HPDE6-E6E7 (cell line): ENCODE data around the gene UNKL.
A peak's percentile ranks its signal among the peaks of the same experiment; 100 is the strongest.

Experiments used
- DNase-seq: peaks from one replicate; pipeline ENCODE4 v3.0.0; 2011; ENCODE audit warnings: missing footprints; ENCODE audit errors: extremely low spot score

UNKL gene

DNA sequence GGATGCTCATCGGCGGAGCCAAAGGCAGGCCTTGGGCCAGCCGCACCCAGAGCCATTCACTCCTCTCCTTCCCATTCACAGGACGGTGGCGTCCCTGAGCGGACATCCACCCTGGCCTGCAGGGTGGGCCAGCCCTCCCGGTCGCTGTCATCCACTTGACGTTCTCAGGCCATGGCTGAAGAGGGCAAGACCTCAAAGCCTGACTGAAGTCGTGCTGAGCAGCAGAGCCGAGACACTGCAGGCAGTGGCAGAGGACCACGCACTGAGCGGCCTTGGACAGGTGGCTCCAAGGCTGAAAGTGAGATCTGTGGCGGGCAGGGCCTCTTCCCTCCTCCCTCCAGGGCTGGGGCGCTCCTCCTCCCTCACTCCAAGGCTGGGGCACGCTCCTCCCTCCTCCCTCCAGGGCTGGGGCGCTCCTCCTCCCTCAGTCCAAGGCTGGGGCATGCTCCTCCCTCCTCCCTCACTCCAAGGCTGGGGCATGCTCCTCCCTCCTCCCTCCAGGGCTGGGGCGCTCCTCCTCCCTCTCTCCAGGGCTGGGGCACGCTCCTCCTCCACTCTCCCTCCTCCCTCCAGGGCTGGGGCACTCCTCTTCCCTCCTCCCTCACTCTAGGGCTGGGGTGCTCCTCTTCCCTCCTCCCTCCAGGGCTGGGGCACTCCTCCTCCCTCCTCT, 38.6 kb downstream of the UNKL start:
- DNase-seq: no peak

DNA sequence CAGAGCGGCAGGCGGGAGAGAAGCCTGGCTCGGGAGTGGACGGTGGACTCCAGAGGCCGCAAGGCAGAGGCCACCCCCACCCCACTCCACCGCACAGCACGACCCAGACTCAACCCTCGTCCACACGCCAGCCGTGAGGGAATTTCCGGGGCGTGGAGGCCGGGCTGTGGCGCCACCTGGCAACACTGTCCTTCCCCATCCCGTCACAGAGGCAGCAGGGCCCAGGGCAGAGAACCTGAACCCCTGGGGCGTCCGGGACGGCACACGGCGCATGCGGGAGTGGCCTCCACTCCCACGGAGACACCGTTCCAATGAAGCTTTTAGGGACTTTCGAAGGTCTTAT, 39.2 kb downstream of the UNKL start:
- no peak for DNase-seq

DNA sequence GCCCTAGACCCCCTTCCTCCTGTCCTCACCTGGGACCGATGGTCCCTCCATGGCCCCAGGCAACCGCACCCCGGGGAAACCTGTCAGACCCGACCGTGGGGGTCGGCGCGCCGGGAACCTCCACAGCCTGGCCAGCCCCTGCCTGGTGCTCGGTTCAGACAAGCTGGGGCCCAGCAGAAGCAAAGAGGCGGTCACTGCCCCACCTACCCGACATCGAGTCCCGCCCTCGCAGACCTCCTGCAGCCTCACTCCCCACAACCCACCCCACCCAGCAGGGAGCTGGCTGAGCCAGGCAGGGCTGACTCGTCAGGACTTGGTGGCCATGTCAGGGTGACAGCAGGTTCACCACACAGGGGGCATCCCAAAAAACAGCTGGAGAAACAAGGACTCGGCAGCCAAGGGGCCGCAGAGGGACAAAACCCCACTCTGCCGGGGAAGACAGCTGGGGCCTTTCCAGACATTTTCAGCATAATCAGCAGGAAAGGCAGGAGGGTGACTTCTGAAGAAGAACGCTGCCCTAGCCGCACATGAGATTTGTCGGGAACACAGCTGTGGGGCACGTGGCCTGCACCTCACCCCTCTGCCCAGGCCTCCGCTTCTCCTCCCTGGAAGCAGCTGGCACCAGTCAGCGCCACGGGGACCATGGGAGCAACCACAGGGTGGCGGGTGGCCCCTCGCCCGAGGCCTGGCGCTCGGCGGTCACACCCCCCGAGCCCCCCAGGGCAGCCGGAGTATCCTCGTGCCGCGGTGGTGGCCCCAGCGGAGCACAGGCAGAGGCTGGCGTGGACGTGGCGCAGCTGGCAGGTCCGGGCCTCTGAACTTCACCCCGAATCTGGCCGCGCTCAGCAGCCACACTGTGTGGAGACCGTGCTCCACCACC, 39.8 kb downstream of the UNKL start:
- no peak for DNase-seq

- DNase-seq: no peak
Observed at GRCh38 chr16:1372292-1372950, 42.1 kb downstream of the UNKL start.

- DNase-seq: no peak
Observed at GRCh38 chr16:1371054-1371978, 43.2 kb downstream of the UNKL start.

- no peak for DNase-seq
Observed at GRCh38 chr16:1367486-1368174, 46.9 kb downstream of the UNKL start.

DNA sequence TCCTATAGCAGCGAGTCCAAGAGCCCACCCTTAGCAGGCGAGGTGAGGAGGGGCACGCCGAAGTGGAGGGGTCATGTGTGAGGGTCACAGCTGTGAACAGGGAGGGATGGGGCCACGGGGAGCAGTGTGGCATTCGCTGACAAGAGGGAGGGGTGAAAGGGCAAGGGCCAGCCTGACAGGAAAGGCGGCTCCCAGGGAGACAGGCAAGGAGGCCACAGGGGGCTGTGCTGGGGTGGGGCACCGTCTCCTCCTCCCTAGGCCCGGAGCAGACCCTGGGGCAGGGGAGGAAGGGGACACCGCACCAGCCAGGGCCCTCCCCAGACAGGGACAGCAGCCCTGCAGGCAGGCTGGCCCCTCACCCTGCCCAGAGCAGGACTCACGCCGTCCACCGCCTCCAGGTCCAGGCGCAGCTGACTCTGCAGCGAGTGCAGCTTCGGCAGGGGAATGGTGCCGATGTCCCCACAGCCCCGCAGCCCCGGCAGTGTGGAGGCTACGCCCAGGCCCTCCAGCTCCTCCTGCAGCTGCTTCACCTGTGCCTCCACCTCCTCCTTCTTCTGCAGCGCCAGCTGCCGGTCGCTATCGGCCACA, 47.7 kb downstream of the UNKL start:
- no peak for DNase-seq

DNA sequence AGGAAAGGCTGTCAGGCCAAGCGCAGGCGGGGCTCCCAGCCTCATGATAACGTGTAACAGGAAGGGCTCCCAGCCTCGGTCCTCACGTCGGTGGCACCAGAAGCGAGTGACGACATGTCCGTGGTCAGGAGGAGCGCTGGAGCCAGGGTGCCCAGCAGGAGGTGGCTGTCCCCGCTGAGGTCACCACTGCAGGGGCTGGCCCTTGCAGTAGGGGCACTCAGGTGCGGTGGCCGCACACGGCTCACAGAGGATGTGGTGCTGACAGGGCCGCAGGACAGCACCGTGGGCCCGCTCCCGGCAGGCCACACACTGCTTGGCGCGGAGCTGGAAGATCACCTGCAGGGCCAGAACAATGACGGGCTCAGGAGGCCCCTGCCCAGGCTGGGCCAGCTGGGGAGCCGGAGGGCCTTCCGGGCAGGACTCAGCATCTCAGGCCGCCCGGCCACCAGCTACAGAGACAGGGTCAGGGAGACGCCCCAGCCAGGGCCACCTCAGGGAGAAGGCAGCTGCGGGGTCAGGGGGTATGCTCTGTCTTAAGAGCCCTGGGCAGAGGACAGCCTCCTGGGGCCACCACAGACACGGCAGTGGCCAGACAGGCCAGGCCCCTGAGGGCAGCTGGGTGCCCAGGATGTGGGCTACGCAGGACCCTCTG, 48.3 kb downstream of the UNKL start:
- no peak for DNase-seq

DNA sequence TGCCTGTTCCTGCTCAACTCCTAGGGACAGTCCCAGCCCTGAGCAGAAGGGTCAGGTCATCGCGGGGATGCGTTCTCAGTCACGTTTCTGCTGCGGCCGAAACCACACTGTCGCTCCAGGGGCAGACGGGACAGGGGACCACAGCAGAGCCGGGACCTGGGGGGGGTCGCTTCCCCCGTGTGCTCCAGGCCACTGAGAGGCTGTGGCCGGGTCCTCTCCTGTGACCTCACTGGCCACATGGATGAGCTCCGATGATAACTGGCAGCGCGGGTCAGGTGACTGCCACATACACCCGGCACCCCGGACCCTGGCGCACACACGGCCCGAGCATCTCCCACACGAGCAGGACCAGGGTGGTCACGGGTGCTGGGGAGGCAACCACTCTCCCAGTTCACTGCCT, 50.0 kb downstream of the UNKL start:
- no peak for DNase-seq

- DNase-seq: peak; percentile 73
Observed at GRCh38 chr16:1363501-1364041, 50.9 kb downstream of the UNKL start.

- no peak for DNase-seq
Observed at GRCh38 chr16:1362807-1363206, 51.7 kb downstream of the UNKL start.

GRCh38 chr16:1361685-1362360, 52.7 kb downstream of the UNKL start:
- DNase-seq: no peak

DNA sequence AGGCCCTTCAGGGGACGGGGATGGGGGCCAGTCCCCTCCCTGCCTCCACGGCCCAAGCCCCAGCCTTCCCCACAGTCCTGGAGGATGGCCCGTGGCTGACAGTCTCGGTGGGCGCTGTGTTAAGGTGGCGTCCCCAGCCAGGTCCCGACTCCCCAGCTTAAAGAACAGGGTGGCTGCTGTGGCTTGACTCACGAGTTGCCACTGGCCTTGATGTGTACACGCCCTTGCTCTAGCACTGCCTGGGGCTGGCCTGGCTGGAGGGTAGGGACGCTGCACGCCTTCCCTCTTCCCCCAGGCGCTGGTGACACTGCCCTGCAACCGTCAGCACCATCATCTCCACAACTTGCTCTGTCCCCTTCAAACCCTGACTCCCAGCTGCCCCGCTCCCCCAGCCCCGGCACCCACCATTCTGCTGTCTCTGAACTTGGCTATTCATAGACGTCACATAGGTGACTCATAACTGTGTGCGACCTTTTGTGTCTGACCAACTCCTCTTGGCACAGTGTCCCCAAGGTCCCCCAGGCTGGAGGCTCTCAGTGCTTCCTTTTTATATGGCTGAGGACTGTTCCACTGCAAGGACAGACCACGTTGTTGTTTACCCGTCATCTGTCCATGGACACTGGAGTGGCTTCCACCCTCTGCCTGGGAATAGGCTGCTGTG, 56.5 kb downstream of the UNKL start:
- no peak for DNase-seq

DNA sequence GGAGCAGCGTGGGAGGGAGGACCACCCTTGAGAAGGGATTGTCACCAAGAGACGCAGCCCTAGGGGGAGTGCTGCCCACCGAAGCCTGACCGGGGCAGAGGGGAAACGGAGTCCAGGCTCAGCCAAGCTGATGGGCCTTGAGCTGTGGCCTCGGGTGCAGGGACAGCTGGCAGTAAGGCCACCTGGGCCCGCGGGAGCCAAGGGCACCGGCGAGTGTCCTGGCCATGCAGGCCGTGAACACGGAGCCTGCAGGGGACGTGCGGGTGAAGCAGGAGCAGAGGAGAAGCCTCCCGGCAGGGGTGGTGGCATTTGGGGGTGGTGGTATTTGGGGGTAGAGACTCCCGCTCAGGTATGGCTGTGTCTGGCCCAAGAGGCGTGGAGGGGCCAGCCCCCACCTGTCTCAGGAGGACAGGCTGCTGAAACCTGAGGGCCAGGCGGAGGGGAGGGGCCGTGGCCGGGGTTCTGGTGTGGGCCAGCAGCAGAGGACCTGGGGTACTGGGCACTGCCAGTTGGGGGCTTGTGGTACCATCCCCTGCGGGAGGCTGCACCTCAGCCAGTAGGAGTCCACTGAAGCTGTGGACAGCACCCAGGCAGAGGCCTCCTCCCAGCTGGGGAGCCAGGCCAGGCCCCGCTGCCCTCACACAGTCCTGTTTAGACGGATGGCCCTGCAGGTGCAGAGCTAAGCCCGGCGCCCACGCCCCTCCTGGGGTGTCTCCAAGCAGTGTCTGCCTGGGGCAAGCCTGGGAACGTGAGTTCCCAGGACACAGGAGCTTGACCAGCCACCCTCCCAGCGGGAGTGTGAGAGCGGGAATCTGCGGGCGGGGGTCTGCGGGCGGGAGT, 58.2 kb downstream of the UNKL start:
- DNase-seq: no peak

DNA sequence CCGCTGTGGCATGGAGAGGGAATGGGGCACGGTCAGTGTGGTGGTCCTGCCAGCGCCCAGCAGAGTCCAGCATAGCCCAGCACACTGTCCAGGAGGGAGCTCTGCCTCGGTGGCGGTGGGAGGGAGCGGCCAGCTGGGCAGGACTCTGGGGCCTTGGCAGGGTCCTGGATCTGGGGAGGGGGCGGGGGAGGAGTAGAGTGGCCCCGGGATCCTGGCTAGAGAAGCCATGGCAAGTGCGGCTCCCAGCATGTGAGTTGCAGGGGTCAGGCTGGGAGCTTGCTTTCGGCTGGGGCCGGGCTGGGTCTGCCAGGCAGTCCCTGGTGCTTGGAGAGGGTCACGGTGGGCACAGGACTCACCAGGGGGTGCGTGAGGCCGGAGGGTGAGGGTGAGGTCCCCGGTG, 58.9 kb downstream of the UNKL start:
- DNase-seq: no peak

- no peak for DNase-seq
Observed at GRCh38 chr16:1354815-1355540, 59.5 kb downstream of the UNKL start.
